K562 (cell line): Measurements from ENCODE around the gene TIMP1. TPM values are rescaled to one million over a fixed set of nuclear protein-coding genes. Genes with fewer than 3 reads are reported as not detected.

ENCODE experiments used
- BMI1 ChIP-seq: fragments of 150-350 bp; IDR thresholded peaks from 2 replicates; pipeline ENCODE4 v1.6.1; 2014; ENCODE audit warnings: low read length
- FOXM1 ChIP-seq, 2 experiments: fragments of 450-650 bp in 1 of 2; sonication (generic) in 1 of 2; formaldehyde crosslinking in 1 of 2; IDR thresholded peaks; 2 replicates each; pipeline versions ENCODE4 v1.6.1 to v1.9.0; 2017 to 2022; ENCODE audit warnings: low read depth in 2 of 2, mild to moderate bottlenecking in 2 of 2, missing genetic modification reagents in 1 of 2, moderate library complexity in 1 of 2
- GABPB2 ChIP-seq: fragments of 250-450 bp; sonication (Bioruptor Pico); conservative IDR thresholded peaks from 2 replicates; pipeline ENCODE4 v1.5.1; 2021; ENCODE audit warnings: mild to moderate bottlenecking
- MAFG ChIP-seq: fragments of 450-650 bp; conservative IDR thresholded peaks from 2 replicates; pipeline ENCODE4 v1.6.1; 2016; ENCODE audit warnings: missing genetic modification characterization, missing compliant biosample characterization
- MED1 ChIP-seq: sonication (generic); formaldehyde crosslinking; IDR thresholded peaks from 2 replicates; pipeline ENCODE4 v1.8.1; 2023; ENCODE audit warnings: missing genetic modification reagents, borderline replicate concordance
- PTTG1 ChIP-seq: fragments of 450-650 bp; IDR thresholded peaks from 2 replicates; pipeline ENCODE4 v1.6.1; 2016; ENCODE audit warnings: low read depth, mild to moderate bottlenecking, missing genetic modification characterization, missing compliant biosample characterization
- PYGO2 ChIP-seq: fragments of 450-650 bp; IDR thresholded peaks from 2 replicates; pipeline ENCODE4 v1.6.1; 2016; ENCODE audit warnings: mild to moderate bottlenecking, missing genetic modification characterization, moderate library complexity, missing compliant biosample characterization
- RBM25 ChIP-seq: fragments of 200-400 bp; formaldehyde crosslinking; IDR thresholded peaks from 2 replicates; pipeline ENCODE4 v1.6.1; 2018; ENCODE audit warnings: low read length, low read depth, moderate library complexity; ENCODE audit not compliant: severe bottlenecking
- SMARCC2 ChIP-seq: fragments of 450-650 bp; IDR thresholded peaks from 2 replicates; pipeline ENCODE4 v1.6.1; 2017; ENCODE audit warnings: antibody characterized with exemption, moderate library complexity, mild to moderate bottlenecking, low read depth
- TFE3 ChIP-seq: fragments of 450-650 bp; formaldehyde crosslinking; IDR thresholded peaks from 2 replicates; pipeline ENCODE4 v1.4.0; 2020; ENCODE audit warnings: mild to moderate bottlenecking, mixed read lengths
- ZEB2 ChIP-seq: fragments of 450-650 bp; IDR thresholded peaks from 2 replicates; pipeline ENCODE4 v1.6.1; 2016
- ZNF224 ChIP-seq: sonication (generic); formaldehyde crosslinking; IDR thresholded peaks from 2 replicates; pipeline ENCODE4 v1.8.0; 2022; ENCODE audit warnings: mild to moderate bottlenecking, missing genetic modification reagents
- ZNF583 ChIP-seq: fragments of 250-450 bp; sonication (Bioruptor Pico); IDR thresholded peaks from 2 replicates; pipeline ENCODE4 v1.4.0; 2020
- ZNF707 ChIP-seq: fragments of 250-450 bp; sonication (Bioruptor Pico); conservative IDR thresholded peaks from 2 replicates; pipeline ENCODE4 v1.8.0; 2022; ENCODE audit warnings: inconsistent platforms, mild to moderate bottlenecking, moderate library complexity
- polyA plus RNA-seq, 8 experiments: library from polyadenylated mRNA; depleted of rRNA in 4 of 8; stranded (reverse) in 5 of 8; unstranded in 3 of 8; fragments of >200 nt; fragmentation: Nextera tagmentation in 2 of 8; fragmentation: Illumina TruSeq in 1 of 8; extraction: Ambion mirVana in 2 of 8; extraction: Trizol in 1 of 8; gene quantifications; 2 replicates each; pipeline versions ENCODE4 v1.2.1 to v1.2.3, GENCODE V29; 2011 to 2014; ENCODE audit warnings: inconsistent platforms in 1 of 8, missing spikeins in 1 of 8
- total RNA-seq, 7 experiments: library from RNA; depleted of rRNA in 6 of 7; stranded (reverse); fragments of >200 nt in 6 of 7; fragmentation: Illumina TruSeq in 2 of 7; extraction: Trizol in 2 of 7; gene quantifications; 2 replicates each; pipeline versions ENCODE4 v1.2.1 to v1.2.3, GENCODE V29; 2011 to 2021; ENCODE audit warnings: low replicate concordance in 1 of 7
- TF ChIP-seq, protein P1 (sequence below), 2 experiments: fragments of 450-650 bp in 1 of 2; sonication (generic) in 1 of 2; formaldehyde crosslinking in 1 of 2; IDR thresholded peaks; 2 replicates each; pipeline versions ENCODE4 v1.7.1 to v1.9.0; 2016 to 2022; ENCODE audit warnings: inconsistent platforms in 1 of 2, mild to moderate bottlenecking in 1 of 2, missing genetic modification reagents in 1 of 2
- TF ChIP-seq, protein P2 (sequence below): sonication (generic); formaldehyde crosslinking; IDR thresholded peaks from 2 replicates; pipeline ENCODE4 v1.8.0; 2022; ENCODE audit warnings: missing genetic modification reagents, mild to moderate bottlenecking, moderate library complexity, borderline replicate concordance

TIMP1 gene
- total and polyA plus RNA-seq, 9 of the 15 experiments (the other 6 are each of a cell fraction or from before 2014, with no cell fraction given): 115 to 699 (median 273) TPM

GRCh38 chrX:47619486-47620302 lies 37.5 kb downstream of the TIMP1 start, which contains the start of gene SYN1 (continued):
- TF ChIP-seq, protein P1, sequence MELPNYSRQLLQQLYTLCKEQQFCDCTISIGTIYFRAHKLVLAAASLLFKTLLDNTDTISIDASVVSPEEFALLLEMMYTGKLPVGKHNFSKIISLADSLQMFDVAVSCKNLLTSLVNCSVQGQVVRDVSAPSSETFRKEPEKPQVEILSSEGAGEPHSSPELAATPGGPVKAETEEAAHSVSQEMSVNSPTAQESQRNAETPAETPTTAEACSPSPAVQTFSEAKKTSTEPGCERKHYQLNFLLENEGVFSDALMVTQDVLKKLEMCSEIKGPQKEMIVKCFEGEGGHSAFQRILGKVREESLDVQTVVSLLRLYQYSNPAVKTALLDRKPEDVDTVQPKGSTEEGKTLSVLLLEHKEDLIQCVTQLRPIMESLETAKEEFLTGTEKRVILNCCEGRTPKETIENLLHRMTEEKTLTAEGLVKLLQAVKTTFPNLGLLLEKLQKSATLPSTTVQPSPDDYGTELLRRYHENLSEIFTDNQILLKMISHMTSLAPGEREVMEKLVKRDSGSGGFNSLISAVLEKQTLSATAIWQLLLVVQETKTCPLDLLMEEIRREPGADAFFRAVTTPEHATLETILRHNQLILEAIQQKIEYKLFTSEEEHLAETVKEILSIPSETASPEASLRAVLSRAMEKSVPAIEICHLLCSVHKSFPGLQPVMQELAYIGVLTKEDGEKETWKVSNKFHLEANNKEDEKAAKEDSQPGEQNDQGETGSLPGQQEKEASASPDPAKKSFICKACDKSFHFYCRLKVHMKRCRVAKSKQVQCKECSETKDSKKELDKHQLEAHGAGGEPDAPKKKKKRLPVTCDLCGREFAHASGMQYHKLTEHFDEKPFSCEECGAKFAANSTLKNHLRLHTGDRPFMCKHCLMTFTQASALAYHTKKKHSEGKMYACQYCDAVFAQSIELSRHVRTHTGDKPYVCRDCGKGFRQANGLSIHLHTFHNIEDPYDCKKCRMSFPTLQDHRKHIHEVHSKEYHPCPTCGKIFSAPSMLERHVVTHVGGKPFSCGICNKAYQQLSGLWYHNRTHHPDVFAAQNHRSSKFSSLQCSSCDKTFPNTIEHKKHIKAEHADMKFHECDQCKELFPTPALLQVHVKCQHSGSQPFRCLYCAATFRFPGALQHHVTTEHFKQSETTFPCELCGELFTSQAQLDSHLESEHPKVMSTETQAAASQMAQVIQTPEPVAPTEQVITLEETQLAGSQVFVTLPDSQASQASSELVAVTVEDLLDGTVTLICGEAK (IDR thresholded peaks at IDR 0.05): peak; percentile 46
- TF ChIP-seq, protein P1 (CRISPR knock-in tag; IDR thresholded peaks at IDR 0.05): no peak
- no peak for TF ChIP-seq PTTG1 (tag)
- no peak for TF ChIP-seq ZNF583 (CRISPR knock-in tag)
- TF ChIP-seq ZNF707 (CRISPR knock-in tag): no peak
- no peak for TF ChIP-seq BMI1
- no peak for TF ChIP-seq MED1 (CRISPR knock-in tag)
- no peak for TF ChIP-seq SMARCC2
- TF ChIP-seq ZNF224 (CRISPR knock-in tag): no peak
- no peak for TF ChIP-seq FOXM1 (IDR thresholded peaks at IDR 0.05; ENCODE audit: low read depth)
- 0 out of 2 replicates have a peak, but pooled peaks have one; percentile 84 for TF ChIP-seq FOXM1 (CRISPR knock-in tag; IDR thresholded peaks at IDR 0.05; ENCODE audit: low read depth)
- TF ChIP-seq, protein P2, sequence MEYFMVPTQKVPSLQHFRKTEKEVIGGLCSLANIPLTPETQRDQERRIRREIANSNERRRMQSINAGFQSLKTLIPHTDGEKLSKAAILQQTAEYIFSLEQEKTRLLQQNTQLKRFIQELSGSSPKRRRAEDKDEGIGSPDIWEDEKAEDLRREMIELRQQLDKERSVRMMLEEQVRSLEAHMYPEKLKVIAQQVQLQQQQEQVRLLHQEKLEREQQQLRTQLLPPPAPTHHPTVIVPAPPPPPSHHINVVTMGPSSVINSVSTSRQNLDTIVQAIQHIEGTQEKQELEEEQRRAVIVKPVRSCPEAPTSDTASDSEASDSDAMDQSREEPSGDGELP (CRISPR knock-in tag): peak; percentile 81
- TF ChIP-seq GABPB2 (CRISPR knock-in tag): no peak
- no peak for TF ChIP-seq MAFG (tag)
- no peak for TF ChIP-seq ZEB2
- TF ChIP-seq RBM25: peak; percentile 98
- TF ChIP-seq PYGO2 (tag): no peak
- TF ChIP-seq TFE3 (CRISPR knock-in tag): no peak
